ENCODE measurements around the gene C16orf96. TPM values are rescaled to one million over a fixed set of nuclear protein-coding genes. Genes with fewer than 3 reads are reported as not detected.

The C16orf96 gene
- total RNA-seq, 1 experiment from 2014 or later: 1.3 TPM

DNA sequence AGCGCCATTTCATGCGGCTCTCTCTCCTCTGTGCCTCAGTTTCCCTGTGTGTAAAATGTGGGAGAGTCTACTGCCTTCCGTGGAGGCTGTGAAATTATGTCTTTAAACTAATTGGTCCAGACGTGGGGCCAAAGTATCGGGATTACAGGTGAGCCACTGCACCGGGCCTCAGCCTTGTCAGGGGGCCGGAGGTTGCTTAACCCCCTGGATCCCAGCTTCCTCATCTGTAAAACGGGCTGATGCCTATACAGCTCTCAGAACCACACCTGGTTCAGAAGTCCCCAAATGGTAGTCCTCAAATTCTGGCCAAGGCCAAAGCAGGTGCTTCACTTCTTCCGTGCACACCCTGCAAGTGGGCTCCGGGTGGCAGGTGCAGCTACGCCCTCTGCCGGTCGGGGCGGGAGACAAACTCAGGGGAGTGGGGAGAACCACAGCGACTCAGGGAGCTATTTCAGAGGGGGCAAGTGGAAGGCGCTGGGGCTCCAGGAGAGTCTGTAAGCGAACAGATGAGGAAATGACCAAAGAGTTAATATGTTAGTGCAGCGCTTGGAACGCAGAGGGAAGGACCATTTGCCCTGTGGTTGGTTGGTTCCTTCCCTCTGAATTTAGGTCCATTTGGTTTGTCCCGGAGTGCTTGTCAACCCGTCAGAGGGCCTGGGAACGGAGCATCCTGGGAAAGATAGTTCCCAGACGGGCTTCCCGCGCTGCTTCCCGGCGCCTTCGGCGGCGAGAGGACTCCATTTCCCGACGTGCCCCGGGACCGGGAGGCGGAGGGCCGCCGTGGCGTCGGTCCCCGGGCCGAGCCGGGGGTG, 68.1 kb downstream of the C16orf96 start, which contains the start of gene MGRN1 (continued):
- TF ChIP-seq, protein P1, sequence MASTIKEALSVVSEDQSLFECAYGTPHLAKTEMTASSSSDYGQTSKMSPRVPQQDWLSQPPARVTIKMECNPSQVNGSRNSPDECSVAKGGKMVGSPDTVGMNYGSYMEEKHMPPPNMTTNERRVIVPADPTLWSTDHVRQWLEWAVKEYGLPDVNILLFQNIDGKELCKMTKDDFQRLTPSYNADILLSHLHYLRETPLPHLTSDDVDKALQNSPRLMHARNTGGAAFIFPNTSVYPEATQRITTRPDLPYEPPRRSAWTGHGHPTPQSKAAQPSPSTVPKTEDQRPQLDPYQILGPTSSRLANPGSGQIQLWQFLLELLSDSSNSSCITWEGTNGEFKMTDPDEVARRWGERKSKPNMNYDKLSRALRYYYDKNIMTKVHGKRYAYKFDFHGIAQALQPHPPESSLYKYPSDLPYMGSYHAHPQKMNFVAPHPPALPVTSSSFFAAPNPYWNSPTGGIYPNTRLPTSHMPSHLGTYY (CRISPR knock-in tag; IDR thresholded peaks at IDR 0.05): no peak
- no peak for TF ChIP-seq ZNF671 (CRISPR knock-in tag; IDR thresholded peaks at IDR 0.05)
- TF ChIP-seq JAZF1 (CRISPR knock-in tag; IDR thresholded peaks at IDR 0.05): no peak
- TF ChIP-seq ATF6 (CRISPR knock-in tag; IDR thresholded peaks at IDR 0.05): no peak
- peak; percentile 56; the same call in 1 of the 2 replicates for TF ChIP-seq KAT7 (CRISPR knock-in tag; IDR thresholded peaks at IDR 0.05; ENCODE audit: borderline replicate concordance)

DNA sequence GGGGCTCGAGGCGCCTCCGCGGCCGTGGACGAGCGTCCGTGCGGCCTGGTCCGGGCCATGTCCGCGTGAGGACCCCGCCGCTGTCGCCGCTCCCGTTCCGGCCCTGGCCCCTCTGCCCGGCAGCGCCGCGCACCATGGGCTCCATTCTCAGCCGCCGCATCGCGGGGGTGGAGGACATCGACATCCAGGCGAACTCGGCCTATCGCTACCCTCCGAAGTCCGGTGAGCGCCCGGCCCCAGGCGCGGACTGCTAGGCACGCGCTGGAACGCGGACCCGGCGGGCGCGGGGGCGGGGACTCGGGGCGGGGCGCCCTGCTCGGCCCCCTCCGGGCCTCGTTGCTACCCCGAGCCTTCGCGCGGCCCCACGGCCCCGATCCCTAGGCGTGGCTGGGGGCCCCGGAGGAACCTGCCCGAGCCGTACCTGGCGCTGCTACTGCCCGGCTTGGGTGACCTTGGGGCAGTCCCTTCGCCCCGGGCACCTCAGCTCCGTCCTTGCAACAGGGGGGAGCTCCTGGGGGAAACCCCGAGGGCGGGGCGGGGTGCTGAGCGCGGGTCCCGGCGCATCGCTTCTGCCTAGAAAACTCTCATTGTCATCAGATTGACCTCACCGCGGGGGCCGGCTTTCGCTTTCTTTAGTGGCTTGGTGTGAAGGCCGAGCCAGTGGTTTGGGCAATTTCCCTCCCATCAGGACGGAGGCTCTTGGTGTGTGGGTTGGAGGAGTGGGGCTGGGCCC, 68.9 kb downstream of the C16orf96 start:
- Mint-ChIP-seq H3K9me3 (0 out of 2 replicates have a peak, but pooled peaks cover 6% of the 10 kb centered on the region), H3K4me3 (peak overlapping the region; percentile 97)
- TF ChIP-seq ZNF232 (CRISPR knock-in tag; IDR thresholded peaks at IDR 0.05) (no peak), FOXP1 (CRISPR knock-in tag; IDR thresholded peaks at IDR 0.05; ENCODE audit: borderline replicate concordance) (peak; percentile 37; the same call in 1 of the 2 replicates), KAT7 (CRISPR knock-in tag; IDR thresholded peaks at IDR 0.05; ENCODE audit: borderline replicate concordance) (peak; percentile 45; the same call in 1 of the 2 replicates), RELA (CRISPR knock-in tag; IDR thresholded peaks at IDR 0.05; ENCODE audit: borderline replicate concordance) (peak; percentile 74; the same call in 1 of the 2 replicates), CREM (CRISPR knock-in tag; IDR thresholded peaks at IDR 0.05) (no peak; the same call in 1 of the 2 replicates), ELF4 (CRISPR knock-in tag; IDR thresholded peaks at IDR 0.05; ENCODE audit: low read depth) (no peak), MYBL2 (CRISPR knock-in tag; IDR thresholded peaks at IDR 0.05) (no peak), JUN (CRISPR knock-in tag; IDR thresholded peaks at IDR 0.05) (no peak), NFYB (CRISPR knock-in tag; conservative IDR thresholded peaks at IDR 0.05; ENCODE audit: low read depth) (no peak), TEAD4 (CRISPR knock-in tag; IDR thresholded peaks at IDR 0.05) (no peak; the same call in 1 of the 2 replicates), IRF1 (CRISPR knock-in tag; IDR thresholded peaks at IDR 0.05) (no peak; the same call in 1 of the 2 replicates), ZNF416 (CRISPR knock-in tag; IDR thresholded peaks at IDR 0.05) (peak; percentile 81; the same call in 1 of the 2 replicates), ETV6 (CRISPR knock-in tag; IDR thresholded peaks at IDR 0.05) (no peak; the same call in 1 of the 2 replicates), CREB1 (CRISPR knock-in tag; IDR thresholded peaks at IDR 0.05) (no peak), FOXP4 (CRISPR knock-in tag; IDR thresholded peaks at IDR 0.05) (peak; percentile 65), ZNF512 (CRISPR knock-in tag; IDR thresholded peaks at IDR 0.05; ENCODE audit: borderline replicate concordance) (no peak), ZNF317 (CRISPR knock-in tag; IDR thresholded peaks at IDR 0.05; ENCODE audit: borderline replicate concordance, low read depth) (0 out of 2 replicates have a peak, but pooled peaks have one; percentile 36), HMGXB4 (CRISPR knock-in tag; IDR thresholded peaks at IDR 0.05) (peak; percentile 53; the same call in 1 of the 2 replicates)
- TF ChIP-seq, protein P2, sequence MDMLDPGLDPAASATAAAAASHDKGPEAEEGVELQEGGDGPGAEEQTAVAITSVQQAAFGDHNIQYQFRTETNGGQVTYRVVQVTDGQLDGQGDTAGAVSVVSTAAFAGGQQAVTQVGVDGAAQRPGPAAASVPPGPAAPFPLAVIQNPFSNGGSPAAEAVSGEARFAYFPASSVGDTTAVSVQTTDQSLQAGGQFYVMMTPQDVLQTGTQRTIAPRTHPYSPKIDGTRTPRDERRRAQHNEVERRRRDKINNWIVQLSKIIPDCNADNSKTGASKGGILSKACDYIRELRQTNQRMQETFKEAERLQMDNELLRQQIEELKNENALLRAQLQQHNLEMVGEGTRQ (CRISPR knock-in tag; IDR thresholded peaks at IDR 0.05): 0 out of 2 replicates have a peak, but pooled peaks have one; percentile 19

More for the DNA sequence above, 68.9 kb downstream of the C16orf96 start:
- Mint-ChIP-seq H3K27me3 (ENCODE audit: low read depth) (no peaks in the 10 kb centered on the region), H3K27ac (peak overlapping the region; percentile 97), H3K36me3 (peaks cover 16% of the 10 kb centered on the region), H3K4me1 (peaks cover 17% of the 10 kb centered on the region)
- DNase-seq (ENCODE audit: low spot score) (peak; percentile 76), ATAC-seq (peak; percentile 43)
- CTCF ChIA-PET: interaction anchor here (0.6 to 3.9 kb wide), 42 partner anchors 10 to 301 kb away, joined by 3 to 46 read pairs (median 6); partner anchors contain the start of genes ANKS3, CDIP1, DNAAF8 and HMOX2
- POLR2A ChIA-PET: interaction anchor here (0.5 to 2.6 kb wide), 4 partner anchors 8 to 145 kb away, joined by 3 to 13 read pairs (median 5); partner anchors contain the start of gene CDIP1

Data from WTC11 (cell line).